RWPE1 (cell line): ENCODE results near the gene CDC42EP2.

Source experiments
- CTCF ChIA-PET: fragments of 350-600 bp; sonication (Branson Sonifier 250); formaldehyde crosslinking; extraction: SDS; loops from one replicate; lab custom pipeline; 2021; lab: Yijun Ruan, JAX
- POLR2A ChIA-PET: fragments of 400-600 bp; formaldehyde crosslinking; extraction: SDS; loops from one replicate; lab custom pipeline; 2020; ENCODE audit warnings: antibody characterized with exemption; ENCODE audit not compliant: low non-redundant PET; lab: Yijun Ruan, JAX
- DNase-seq: peaks from one replicate; pipeline ENCODE4 v3.0.0; 2012; ENCODE audit warnings: low spot score
- H3K27ac ChIP-seq: fragments of 450-650 bp; 2 replicates; pipeline ENCODE4 v1.5.1; 2017
- TF ChIP-seq, protein P1 (sequence below): fragments of 450-650 bp; conservative IDR thresholded peaks from 2 replicates; pipeline ENCODE4 v1.5.1; 2017; ENCODE audit warnings: low read depth, mild to moderate bottlenecking

The CDC42EP2 gene

DNA sequence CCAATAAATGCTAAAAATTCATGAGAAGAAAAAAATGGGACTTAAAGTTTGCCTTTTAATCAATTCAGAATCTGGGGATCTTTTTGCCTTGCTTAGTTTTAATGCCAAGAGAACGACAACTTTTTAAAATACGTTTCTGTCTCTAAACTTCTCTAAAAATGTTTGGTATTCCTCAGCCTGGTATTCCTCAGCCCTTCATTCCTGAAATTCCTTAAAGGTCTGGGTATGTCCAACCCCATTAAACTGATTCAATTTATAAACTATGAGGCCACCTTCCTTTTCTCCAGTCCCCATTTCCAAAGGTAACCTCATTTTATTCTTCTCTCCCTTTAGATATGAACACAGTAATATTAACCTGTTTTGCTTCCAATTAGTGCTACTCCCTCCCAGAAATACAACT lies 36.3 kb upstream of the CDC42EP2 start:
- H3K27ac ChIP-seq = no peak overlapping the region
- CTCF ChIA-PET = no interaction called here
- POLR2A ChIA-PET = no interaction called here
- DNase-seq = no peak
- TF ChIP-seq, protein P1, sequence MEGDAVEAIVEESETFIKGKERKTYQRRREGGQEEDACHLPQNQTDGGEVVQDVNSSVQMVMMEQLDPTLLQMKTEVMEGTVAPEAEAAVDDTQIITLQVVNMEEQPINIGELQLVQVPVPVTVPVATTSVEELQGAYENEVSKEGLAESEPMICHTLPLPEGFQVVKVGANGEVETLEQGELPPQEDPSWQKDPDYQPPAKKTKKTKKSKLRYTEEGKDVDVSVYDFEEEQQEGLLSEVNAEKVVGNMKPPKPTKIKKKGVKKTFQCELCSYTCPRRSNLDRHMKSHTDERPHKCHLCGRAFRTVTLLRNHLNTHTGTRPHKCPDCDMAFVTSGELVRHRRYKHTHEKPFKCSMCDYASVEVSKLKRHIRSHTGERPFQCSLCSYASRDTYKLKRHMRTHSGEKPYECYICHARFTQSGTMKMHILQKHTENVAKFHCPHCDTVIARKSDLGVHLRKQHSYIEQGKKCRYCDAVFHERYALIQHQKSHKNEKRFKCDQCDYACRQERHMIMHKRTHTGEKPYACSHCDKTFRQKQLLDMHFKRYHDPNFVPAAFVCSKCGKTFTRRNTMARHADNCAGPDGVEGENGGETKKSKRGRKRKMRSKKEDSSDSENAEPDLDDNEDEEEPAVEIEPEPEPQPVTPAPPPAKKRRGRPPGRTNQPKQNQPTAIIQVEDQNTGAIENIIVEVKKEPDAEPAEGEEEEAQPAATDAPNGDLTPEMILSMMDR = no peak

DNA sequence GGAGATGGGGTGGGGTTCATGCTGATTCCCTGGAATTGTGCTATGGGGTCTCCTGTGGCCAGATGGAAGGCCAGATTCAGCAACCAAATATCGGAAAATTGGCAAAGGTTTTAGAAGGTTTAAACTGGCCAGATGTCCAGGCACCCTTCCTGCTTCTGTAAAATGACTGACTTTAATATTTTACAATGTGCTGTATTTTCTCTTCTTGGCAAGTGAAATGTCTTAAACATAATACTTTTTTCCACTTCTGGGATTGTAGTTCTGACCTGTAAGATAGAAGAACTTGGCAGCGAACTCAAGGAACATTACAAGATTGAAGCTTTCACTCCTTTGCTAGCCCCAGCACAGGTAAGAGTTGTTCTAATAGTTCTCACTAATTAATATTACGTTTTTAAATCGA lies 35.4 kb upstream of the CDC42EP2 start:
- POLR2A ChIA-PET = no interaction called here
- DNase-seq = no peak
- TF ChIP-seq, protein P1 = no peak
- no peak overlapping the region for H3K27ac ChIP-seq
- CTCF ChIA-PET = interaction anchor here (0.5 kb wide), 1 partner anchor 52 kb away, joined by 5 read pairs; no protein-coding TSS in a partner anchor

DNA sequence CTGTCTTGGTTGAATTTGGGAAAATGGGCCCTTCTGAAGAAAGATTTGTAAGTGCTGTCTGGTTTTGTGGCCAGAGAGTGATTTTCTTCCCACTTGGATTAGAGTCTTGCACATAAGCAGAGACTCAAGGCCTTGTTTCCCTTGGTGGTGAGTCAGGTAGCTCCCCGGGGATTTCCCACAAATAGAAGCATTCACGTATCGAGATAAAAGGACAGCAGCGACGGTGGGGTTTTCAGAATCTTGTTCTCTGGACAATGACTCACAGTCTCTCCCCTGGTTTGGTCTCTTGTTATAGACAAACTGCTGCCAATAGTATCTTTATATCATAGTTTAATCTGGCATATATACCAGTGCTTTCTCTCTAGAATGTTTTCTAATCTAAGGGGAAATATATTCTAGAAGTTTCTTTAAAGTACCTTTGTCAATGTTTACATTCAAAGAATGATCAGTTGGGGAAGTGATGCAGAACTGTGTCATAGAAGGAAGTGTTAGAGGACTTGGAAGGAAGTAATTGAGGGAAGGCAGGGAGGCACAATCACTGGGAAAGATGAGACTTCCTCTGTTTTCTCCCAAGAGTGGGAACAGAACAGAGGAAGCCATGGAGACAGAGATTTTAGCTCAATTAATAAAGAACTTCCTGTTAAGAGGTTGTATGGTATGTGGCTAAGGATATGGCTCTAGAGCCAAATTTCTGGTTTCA lies 34.8 kb upstream of the CDC42EP2 start:
- peak; percentile 77 for DNase-seq
- POLR2A ChIA-PET = no interaction called here
- CTCF ChIA-PET = interaction anchor here (0.5 to 2.7 kb wide), 3 partner anchors 14 to 51 kb away, joined by 3 to 13 read pairs (median 5); partner anchors contain the start of gene CDC42EP2
- TF ChIP-seq, protein P1 = no peak
- H3K27ac ChIP-seq = no peak overlapping the region

DNA sequence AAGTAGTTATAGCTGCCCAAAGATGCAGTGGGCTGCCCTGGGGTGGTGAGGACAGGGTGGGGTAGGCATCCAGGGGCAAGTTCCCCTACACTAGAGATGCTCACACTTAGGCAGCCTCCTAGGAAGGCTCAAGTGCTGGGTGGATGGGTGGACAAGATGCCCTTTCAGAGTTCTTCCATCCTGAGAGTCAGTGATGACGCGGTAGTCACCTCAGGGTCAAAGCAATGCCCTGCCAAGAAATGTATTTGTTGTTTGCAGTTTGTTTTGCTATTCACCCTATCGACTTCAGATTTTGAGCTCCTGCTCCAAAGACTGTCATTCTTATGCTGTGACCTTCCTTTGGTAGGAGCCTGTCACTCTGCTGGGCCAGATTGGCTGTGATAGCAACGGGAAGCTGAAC lies 34.0 kb upstream of the CDC42EP2 start:
- TF ChIP-seq, protein P1 = no peak
- no peak for DNase-seq
- ChIA-PET POLR2A (no interaction called here), CTCF (interaction anchor here (0.8 to 2.7 kb wide), 5 partner anchors 13 to 272 kb away, joined by 3 to 13 read pairs (median 3); partner anchors contain the start of gene CDC42EP2)
- peak overlapping the region; percentile 8; the same call in 1 of the 2 replicates for H3K27ac ChIP-seq

DNA sequence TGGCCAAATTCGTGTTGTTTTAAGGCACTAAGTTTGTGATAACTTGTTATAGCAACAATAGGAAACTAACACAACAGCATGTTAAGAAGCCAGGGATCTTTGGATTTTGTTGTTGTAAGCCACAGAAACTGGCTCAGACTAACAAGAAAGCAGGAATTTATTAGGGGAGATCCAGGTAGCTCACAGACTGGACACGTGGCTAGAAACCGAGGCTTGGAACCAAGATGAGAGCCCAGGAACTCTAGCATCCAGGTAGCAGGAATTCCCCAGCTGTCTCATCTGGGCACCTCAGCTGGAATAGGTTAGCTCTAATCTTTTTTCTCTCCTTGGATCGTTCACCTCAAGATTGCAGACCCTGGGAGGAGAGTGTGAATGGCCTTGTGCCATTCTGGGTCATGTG lies 28.0 kb upstream of the CDC42EP2 start:
- H3K27ac ChIP-seq = 0 out of 2 replicates have a peak overlapping the region, but pooled peaks have one; percentile 15
- DNase-seq = no peak
- ChIA-PET POLR2A (interaction anchor here (0.7 kb wide), 1 partner anchor 11 kb away, joined by 3 read pairs; no protein-coding TSS in a partner anchor), CTCF (interaction anchor here (1.1 kb wide), 1 partner anchor 12 kb away, joined by 3 read pairs; no protein-coding TSS in a partner anchor)
- TF ChIP-seq, protein P1 = no peak

DNA sequence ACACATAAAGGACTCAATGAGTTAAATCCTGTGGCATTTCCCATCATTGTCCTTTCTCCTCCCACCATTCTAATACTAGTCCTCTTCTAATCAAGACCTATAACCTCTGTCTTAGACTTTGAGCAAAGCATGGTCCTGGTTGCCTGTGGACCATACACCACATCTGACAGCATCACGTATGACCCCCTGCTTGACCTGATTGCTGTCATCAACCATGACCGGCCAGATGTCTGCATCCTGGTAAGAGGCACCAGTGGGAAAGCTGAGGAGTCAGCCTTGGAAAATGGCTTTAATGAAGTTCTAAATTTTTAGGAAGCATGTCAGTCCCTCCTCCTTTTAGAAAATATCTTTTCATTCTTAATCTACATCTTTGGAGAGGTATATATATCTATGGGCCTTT lies 27.1 kb upstream of the CDC42EP2 start:
- no peak for DNase-seq
- peak overlapping the region; percentile 66 for H3K27ac ChIP-seq
- TF ChIP-seq, protein P1 = no peak
- ChIA-PET CTCF (interaction anchor here (1.0 kb wide), 1 partner anchor 13 kb away, joined by 3 read pairs; no protein-coding TSS in a partner anchor), POLR2A (no interaction called here)
